Mammary epithelial cell (primary cell): Measurements from ENCODE around the gene RPTOR.

Experiments used
- CTCF ChIP-seq, 2 donors: IDR thresholded peaks in 1 of 2; conservative IDR thresholded peaks in 1 of 2; 2 replicates each; pipeline ENCODE4 v1.5.1; 2011 to 2012; ENCODE audit warnings: inconsistent platforms in 2 of 2, low read length in 2 of 2, mild to moderate bottlenecking in 2 of 2, control low read depth in 1 of 2, low read depth in 1 of 2; ENCODE audit not compliant: insufficient read depth in 1 of 2; ENCODE audit errors: extremely low read depth in 1 of 2
- EZH2 ChIP-seq: IDR thresholded peaks from 2 replicates; pipeline ENCODE4 v1.6.1; 2012; ENCODE audit warnings: low read length, inconsistent platforms, borderline replicate concordance

GRCh38 chr17:80965606-80966005, 421.0 kb downstream of the RPTOR start:
- no peak for TF ChIP-seq CTCF (conservative IDR thresholded peaks at IDR 0.05 in 1 of 2, IDR thresholded peaks at IDR 0.05 in 1 of 2; ENCODE audit: extremely low read depth in 1 of 2, insufficient read depth in 1 of 2, low read depth in 1 of 2, low read length in 2 of 2)
- TF ChIP-seq EZH2: no peak
